NCI-H2107 treated with DMSO at 0.1 percent for 48 hours (cell line): ENCODE measurements around the gene HMCN1.

Experiments
- DNase-seq: peaks from one replicate; lab custom pipeline; 2025; ENCODE audit not compliant: unreplicated experiment; lab: John Stamatoyannopoulos, UW

The HMCN1 gene

GRCh38 chr1:185803241-185803640 is 69.0 kb downstream of the HMCN1 start:
- no peak for DNase-seq

- no peak for DNase-seq
These were observed 70.0 kb downstream of the HMCN1 start for GRCh38 chr1:185804206-185804605.

DNA sequence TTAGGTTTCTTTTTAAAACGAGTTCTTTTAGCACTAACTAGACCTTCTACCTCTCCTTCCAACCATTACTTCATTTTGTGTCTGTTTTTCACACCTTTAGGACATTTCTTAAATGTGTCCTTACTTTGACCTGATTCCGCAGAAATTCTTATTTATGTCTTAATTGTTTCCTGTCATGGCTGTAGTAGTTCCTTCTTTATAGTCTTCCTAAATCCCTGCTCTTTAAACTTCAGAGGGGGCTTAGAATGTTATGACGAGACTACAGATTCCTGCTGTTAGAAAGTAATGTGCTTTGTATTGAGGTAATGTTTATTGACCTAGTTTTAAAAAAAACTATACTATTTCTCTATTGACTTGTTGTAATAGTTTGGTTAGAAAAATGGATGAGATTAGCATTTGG is 70.4 kb downstream of the HMCN1 start:
- no peak for DNase-seq

DNA sequence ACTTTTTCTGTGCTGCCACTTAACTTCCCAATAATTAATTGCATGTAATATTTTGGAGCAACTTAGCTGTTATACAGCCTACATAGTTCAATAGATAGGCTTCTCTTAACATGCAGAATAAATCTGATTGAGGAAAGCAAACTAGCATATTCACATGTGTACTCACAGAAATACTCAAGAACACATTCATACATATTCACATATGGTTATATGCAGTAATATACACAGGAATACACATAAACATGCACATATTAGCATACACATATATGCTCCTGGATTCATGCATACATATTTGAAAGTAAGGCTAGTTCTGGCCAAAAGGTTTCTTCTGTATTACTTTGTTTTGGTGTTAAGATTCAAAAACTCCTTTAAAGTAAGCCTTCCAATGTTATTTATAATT is 73.1 kb downstream of the HMCN1 start:
- no peak for DNase-seq

DNA sequence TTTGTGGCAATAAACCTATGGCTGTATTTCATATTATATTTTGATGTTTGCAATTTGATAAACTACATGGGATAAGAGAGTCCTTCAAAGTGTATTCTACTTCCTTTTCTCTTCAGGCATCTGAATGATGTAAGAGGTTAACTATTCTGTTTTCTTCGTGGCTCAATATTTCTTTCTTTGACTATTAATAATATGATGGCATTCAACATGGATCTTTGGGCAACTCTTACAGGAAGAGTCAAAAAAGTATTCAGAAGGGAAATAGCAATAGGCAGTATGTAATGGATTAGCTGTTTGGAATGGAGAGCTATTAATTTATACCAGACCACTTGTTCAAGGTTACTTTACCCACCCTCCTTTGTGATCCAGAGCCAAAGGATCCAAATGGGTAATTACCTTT is 74.4 kb downstream of the HMCN1 start:
- no peak for DNase-seq

- no peak for DNase-seq
These were observed 77.0 kb downstream of the HMCN1 start for GRCh38 chr1:185811073-185811709.

- no peak for DNase-seq
These were observed 78.7 kb downstream of the HMCN1 start for GRCh38 chr1:185812934-185813333.

- peak; percentile 10 for DNase-seq
These were observed 79.3 kb downstream of the HMCN1 start for GRCh38 chr1:185813401-185813979.

- DNase-seq: no peak
These were observed 82.3 kb downstream of the HMCN1 start for GRCh38 chr1:185816460-185816859.

GRCh38 chr1:185819798-185820197 is 85.6 kb downstream of the HMCN1 start:
- no peak for DNase-seq

- no peak for DNase-seq
These were observed 87.6 kb downstream of the HMCN1 start for GRCh38 chr1:185821612-185822385.

GRCh38 chr1:185823467-185823866 is 89.3 kb downstream of the HMCN1 start:
- DNase-seq: no peak

DNA sequence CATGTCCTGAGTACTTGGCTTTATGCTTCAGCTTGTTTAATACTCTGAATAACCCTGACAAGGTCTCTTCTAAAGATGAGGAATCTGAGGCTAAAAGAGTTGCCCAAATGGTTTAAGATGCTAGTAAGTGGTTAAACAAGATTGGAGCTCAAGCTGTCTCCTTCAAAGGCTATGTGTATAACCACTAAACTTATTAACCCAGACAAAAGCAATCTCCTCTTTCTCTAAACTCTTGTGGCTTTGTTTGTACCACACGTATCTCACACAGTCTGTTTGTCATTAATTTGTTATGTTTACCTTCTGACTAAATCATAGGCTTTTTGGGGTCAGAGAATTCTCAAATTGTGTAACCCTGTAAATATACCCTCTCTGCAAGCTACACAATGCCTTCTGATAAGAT is 89.9 kb downstream of the HMCN1 start:
- DNase-seq: no peak

- DNase-seq: no peak
These were observed 91.4 kb downstream of the HMCN1 start for GRCh38 chr1:185825556-185825955.

GRCh38 chr1:185834371-185834905 is 100.2 kb downstream of the HMCN1 start:
- no peak for DNase-seq

DNA sequence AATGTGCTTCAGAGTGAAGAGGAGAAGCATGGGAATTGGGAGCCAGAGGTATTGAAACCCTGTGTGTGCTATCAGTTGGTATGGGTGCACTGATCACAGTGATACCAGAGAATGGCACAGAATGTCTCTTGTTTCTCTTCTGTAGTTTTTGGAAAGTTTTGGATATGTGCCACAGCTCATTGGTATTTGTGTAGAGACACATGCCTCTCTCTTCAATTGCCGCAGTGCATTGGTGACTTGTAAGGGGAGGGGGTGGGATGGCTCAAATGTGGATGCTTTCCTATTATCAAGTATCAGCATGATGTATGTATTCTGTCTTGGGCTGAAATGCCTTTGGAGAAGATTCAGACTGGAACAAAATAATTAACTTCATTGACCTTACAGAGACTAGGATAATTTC is 101.0 kb downstream of the HMCN1 start:
- no peak for DNase-seq

- no peak for DNase-seq
These were observed 103.5 kb downstream of the HMCN1 start for GRCh38 chr1:185837711-185838110.

DNA sequence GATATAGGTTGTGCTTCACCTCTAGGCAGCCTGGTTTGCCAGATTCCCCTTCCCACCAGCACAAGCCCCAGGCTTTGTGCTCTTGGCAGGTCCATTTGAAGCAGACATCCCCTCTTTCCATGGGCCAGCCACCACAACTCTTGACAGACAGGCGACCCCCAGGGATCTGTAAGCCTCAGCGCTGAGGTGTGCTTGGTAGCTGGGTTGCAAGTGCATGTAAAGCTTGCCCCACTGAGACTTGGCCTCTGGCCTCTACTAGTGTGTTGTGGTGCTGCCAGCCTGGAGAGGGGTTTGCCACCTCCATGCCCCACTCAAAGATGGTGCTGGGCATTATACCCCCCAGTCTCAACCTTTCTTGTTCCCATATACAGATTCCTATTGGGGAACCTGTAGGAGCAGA is 103.9 kb downstream of the HMCN1 start:
- no peak for DNase-seq

DNA sequence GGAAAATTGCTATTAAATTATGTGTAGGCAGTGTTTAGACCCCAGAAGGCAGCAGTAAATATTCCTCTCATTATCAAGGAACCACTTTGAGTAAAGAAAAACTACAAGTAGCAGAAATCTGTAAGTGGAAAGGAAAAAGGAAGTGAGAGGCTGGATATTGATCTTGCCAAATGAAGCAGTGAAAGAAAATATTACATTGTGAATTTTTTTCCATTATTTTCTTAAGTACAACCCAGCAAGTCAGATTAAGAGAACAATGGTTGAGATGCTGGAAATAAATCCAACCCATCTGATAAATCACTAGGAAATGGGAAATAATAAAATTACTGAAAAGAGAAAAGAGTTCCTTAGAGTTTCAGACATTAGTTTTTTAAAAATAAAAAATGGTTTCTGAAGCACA is 106.7 kb downstream of the HMCN1 start:
- no peak for DNase-seq

DNA sequence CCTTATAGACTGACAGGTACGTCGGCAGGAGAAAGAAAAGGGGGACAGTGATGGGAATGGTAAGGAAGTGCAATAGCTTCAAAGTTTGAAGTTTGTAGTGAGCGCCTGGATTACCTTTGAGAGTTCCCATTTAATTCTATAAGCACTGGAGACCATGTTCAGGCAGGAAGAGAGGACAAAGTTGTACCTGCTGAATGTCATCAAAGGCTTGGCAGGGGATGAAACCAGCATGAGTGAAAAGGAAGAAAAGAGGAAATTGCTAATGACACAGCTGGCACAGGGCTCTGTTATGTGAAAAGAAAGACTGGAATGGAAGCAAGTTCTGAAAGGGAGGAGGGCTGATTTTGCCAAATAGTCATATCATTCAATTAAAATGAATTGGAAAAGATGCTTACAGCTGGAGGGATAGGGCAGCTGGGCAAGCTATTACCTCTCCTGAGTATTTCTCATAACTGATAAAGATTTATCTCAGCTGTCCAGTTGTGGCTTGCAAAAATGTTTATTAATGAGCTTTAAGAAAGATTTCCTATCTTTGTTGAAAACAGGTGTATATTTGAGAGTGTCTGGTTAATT is 109.2 kb downstream of the HMCN1 start:
- no peak for DNase-seq

DNA sequence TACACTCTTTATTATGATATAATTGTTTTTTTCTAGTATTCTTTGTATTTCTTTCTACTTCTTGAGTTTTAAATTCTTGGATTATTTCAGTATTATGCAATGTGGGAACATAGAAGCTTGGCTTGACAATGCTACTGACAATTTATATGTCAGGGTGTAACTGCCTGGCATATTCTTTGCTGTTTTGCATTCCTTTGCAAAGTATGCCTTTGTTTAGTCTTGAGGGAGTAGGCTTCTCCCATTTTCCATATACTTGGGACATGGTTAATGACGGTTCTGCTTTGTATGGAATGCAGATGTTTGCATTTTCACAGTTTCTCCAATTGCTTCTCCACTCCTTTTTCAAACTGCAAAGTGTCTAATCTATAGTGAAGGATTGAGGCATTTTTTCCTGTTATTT is 109.8 kb downstream of the HMCN1 start:
- no peak for DNase-seq
